GM21360 (cell line): ENCODE measurements around the gene NT5E.
"Not testable (repeated sequence)": the region's sequence is repeated elsewhere in the genome, so short reads cannot be mapped to it uniquely, and the experiment has no call there.

Source experiments
- ATAC-seq: cut with Tn5 transposase; IDR thresholded peaks from one replicate; pipeline ENCODE4 v1.9.1; 2021; ENCODE audit warnings: mild to moderate bottlenecking, moderate library complexity; ENCODE audit not compliant: unreplicated experiment

The NT5E gene

DNA sequence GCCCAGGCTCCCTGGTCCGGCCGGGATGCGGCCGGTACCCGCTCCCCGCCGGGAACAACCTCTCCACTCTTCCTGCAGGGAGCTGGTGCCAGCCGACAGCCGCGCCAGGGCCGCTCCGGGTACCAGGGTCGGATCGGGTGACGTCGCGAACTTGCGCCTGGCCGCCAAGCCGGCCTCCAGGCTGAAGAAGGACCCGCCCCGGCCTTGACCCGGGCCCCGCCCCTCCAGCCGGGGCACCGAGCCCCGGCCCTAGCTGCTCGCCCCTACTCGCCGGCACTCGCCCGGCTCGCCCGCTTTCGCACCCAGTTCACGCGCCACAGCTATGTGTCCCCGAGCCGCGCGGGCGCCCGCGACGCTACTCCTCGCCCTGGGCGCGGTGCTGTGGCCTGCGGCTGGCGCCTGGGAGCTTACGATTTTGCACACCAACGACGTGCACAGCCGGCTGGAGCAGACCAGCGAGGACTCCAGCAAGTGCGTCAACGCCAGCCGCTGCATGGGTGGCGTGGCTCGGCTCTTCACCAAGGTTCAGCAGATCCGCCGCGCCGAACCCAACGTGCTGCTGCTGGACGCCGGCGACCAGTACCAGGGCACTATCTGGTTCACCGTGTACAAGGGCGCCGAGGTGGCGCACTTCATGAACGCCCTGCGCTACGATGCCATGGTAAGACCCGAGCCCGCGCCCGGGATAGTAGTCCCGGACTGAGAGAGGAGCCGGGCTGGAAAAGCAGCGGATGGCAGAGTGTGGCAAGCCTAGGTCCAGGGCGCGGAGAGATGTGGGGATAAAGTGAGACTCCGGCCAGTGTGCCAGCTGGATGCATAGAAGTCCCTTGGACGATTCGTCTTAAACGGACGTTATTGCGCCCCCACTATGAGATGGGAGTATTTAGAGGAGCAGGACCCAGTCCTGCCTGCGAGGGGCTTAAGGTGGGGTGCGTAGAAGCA, at the start of gene NT5E:
TSS of gene NT5E (plus strand) at position 266 of the 942 bp plus-strand sequence. CDS start at position 323, 57 bp downstream.
- ATAC-seq = peak; percentile 76

DNA sequence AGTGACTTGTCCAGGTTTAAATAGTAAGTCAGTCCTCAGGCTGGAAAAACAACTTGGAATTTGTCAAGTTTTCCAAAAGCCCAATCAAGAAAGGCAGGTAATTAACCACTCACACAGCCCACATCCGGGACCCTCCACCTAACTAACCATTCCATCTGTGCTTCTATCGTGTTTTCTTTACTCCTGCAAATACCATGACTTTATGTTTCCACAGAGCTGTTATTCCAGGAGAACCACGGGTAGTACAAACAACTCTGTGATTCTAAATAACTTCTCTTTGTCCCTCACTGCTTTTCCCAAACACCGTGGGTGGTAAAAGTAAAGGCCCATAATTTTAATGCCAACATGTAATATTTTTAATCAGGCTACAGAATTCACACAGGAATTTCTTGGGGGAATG, 49.6 kb upstream of the NT5E start:
- no peak for ATAC-seq

DNA sequence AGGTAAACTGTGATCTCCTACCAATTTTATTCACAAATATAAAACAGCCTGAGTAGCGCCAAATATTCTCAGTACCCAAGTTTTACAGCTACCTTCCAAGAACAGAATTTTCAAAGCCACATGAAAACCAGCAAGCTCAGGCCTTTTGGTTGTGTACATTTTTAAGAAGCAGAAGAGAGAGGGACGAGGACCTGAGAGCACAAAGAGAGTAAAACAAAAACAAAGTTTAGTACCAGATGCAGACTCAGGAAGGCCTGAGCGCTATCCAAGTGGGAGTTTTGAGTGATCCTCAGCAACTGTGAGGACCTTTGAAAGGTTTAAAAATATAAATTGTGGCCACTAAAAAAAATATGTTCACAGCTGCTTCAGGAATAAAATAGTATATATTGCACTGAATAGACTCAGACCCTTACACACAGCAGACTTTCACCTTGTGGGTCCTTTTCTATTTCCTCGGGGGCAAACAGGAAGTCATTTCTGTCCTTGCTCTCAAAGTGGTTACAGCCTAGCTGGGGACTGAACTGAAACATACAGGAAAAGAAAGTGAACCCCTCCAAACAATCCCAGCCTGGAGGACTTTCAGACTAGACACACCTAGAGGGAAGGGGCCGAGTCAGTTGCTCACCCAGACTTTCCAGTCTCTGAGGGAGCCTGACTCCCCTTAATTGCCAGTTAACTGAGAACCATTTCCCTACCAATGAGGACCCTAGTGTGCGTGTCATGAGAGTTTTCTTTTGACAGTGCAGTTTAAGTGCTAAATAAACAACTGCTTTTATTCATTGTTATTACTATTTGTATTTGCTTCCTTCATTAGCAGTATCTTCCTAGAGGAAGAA, 48.5 kb upstream of the NT5E start:
- no peak for ATAC-seq

DNA sequence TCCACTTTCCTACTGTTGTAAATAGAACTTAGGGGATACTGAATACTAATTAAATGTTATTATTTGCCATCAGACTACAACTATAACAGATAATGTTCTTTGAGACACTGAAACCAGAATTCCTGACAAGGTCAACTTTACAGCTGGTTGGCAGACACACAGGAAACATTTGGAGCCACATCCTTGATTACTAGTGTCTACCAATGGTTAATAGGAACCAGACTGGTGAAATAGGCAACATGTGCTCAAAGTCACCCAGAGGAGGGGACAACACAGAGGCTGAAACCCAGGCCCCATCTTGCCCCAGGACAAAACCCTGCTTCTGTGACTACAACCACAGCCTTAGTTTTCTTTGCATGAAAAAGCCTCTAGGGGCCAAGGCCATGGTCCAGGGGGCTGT, 47.8 kb upstream of the NT5E start:
- no peak for ATAC-seq

DNA sequence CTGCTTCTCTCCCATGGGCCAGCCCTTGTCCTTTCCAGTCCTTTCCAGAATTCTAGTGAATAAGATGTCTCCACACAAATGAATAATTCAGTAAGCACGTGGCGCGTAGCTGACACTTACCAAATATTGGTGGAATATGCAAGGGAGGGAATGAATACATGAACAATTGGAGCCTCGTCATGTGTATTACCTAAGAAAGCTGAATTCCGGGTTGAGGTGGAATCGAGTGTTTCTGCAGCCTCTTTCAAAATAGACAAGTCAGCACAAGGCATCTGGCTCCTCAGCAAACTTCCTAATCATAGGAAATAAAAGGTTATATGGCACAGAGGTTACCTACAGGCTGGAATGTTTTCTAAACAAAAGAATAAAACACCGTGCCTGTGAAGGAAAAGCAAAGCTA, 47.0 kb upstream of the NT5E start:
- ATAC-seq = no peak

DNA sequence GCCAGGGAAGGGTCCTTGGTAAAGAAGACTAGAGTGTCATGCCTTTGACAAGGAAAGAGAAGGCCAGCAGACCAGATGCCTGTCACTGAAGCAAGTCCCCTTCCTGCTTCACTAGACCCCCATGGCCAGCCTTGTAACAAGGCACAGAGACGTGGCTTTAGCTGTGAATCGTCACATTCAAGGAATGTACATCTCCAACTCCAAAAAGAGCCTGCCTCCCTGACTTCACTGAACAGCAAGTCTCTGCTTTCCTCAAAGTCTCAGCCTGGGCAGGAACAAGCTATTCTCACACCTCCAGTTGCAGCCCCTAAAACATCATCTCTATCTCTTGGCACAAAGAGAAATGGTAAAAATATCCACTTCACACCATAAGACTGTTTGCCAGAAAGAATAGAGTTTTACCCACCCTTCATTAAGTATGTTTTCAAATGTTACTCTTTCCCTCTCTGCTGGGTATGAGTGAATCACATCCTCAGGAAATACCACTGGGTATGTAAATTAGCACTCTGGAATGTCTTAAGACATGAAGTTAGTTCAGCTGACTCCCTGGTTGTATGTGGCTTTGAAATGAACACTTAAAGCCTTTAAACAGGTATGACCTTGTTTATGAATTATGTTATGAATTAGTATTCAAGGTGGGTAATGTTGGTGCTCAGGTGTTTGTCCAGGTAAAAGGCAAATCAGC, 46.4 kb upstream of the NT5E start:
- ATAC-seq = no peak

DNA sequence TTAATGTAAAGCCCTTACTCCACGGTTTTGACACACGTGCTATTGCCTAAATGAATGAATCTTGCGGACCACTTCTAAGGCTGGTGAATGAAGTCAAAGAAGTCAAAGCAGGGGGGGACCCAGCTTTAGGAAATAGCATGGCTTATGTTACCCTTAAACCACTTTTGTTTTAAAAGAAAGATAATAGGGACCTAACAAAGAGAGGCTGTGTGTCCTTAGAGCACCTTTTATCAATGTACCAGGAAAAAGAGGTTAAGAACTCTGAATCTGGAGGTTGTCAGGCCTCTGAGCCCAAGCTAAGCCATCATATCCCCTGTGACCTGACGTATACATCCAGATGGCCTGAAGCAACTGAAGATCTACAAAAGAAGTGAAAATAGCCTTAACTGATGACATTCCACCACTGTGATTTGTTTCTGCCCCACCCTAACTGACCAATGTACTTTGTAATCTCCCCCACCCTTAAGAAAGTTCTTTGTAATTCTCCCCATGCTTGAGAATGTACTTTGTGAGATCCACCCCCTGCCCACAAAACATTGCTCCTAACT, 45.8 kb upstream of the NT5E start:
- not testable (repeated sequence) for ATAC-seq

DNA sequence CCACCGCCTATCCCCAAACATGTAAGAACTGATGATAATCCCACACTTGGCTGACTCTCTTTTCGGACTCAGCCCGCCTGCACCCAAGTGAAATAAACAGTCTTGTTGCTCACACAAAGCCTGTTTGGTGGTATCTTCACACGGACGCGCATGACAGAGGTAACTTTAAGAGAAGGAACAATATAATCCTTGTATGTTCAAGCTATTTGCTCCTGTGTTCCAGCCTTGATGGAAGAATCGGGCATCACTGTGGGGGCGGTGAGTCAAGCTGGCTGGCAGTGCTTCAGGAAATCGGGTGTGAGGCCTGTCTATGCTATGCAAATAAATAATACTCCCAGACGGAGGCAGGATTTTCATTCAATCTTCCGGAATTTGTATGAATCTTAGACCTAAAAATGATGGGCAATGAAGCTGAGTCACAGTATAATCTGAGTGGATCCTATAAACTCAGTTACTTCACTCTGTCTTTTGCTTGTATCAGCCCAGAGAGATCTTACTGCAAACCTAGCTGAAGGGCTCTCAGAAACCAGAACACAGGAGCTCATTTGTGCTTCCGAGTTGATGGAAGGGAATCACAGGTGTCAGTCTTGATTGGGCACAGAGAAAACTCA, 45.2 kb upstream of the NT5E start:
- no peak for ATAC-seq

DNA sequence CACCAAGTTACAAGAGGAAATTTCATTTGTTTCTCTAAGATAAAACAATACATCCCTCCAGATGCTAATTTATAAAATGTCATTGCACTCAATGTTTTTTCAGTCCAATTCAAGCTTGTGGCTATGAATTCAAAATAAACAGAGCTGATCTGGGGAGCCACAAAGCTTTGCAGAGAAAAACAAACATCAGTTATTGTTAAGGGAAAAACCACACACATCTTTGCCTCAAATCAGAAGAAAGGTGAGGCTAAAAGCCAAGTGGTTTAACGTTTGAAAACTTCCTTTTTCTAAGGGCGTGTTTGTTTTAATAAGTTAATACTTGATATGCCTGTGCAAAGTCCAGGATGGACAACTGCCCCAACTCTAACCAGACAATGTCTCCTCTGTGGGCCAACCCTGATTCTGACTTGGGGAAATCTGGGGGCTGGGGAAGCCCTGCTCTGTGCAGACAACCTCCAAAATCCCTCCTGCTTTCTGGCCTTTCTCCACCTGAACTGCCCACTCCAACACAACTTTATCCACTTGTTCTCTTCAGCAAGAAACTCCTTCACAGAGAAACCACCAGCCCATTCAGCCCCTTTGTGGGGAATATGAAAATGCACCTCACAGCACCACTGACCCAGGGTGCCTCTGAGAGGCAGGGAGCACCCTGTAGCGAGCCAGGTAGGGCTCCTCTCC, 44.6 kb upstream of the NT5E start:
- ATAC-seq = no peak

DNA sequence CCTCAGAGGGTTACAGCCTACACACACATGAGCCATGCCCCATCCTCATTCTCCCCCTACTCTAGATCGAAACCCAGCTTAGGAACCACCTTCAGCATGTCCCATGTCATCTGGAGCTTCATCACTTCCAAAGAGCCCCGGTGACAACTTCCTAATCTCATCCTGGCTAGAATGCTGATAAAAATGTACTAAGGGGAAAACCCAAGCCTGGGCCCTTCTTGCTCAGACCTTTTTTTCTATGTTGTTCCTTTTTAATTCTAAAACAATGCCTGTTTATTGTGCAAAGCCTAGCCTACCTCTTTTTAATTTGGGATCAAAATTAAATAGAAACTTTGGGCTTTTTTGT, 44.1 kb upstream of the NT5E start:
- ATAC-seq = no peak

DNA sequence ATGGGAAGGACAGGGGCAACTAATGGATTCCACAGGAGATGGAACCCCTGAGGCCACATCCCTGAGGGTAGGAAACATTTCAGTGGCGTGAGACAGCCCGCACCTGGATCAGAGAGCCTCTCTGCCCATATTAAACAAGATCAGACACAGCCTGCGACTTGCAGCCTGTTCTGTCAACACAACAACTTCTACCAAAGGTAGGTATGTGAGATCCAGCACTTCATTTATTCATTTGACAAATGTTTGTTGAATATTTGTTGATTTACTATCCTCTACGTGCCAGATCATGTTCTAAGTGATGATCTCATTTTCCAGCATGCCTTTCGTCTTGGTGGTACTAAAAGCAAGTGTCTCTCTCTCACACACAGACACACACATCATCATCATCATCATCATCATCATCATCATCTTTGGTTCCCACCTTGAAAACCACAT, 43.2 kb upstream of the NT5E start:
- no peak for ATAC-seq

DNA sequence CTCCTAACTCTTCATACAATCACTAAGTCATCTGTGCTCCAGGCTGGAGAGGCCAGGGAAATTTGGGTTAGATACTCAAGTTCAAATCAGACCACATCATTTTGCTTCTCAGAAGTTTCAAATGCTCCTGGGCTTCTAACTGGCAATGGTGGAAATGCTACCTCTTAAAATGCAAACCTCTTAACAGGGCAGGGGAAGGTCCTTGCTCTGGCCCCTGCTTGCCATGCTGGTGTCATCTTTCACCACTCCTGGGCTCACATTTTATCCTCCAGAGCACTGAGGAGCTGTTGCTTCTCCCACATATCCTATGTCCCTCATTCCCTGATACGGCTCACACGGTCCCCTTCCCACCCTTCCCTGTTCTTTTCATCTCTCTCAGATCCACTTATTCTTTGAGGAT, 41.8 kb upstream of the NT5E start:
- no peak for ATAC-seq

DNA sequence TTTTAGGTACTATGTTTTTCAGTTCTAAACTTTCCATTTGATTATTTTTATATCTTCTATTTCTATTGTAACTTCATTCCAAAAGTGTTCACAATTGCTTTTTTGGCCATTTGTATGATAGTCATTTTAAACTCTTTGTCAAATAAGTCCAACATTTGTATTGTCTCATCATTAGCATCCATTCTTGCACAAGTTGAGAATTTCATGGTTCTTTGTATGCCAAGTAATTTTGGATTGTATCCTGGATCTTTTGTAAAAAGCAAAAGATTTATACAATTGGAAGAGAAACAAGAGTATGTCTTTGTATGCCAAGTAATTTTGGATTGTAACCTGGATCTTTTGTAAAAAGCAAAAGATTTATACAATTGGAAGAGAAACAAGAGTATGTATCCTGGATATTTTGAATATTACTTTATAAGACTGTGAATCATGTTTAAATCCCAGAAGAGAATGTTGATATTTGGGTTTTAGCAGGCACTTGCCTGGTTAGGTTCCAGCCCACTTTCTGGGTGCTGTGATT, 36.9 kb upstream of the NT5E start:
- no peak for ATAC-seq

DNA sequence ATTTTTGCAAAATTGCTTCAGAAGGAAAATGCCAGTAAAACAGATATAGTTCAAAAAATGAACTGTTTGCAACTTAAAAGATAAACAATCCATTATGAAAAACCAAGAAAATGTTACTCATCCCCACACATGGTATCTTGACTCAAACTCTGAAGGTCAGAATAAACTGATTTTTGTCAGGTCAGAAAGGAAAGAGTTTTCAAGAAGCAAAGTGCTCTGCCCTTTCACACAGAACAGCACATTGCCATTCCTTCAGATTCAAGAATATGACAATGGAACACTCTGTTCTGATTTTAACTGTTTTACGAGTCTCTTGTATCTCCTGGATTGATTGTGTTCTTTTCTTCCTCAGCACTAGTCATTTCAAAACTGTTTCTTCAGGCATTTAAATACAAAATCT, 33.8 kb upstream of the NT5E start:
- no peak for ATAC-seq

DNA sequence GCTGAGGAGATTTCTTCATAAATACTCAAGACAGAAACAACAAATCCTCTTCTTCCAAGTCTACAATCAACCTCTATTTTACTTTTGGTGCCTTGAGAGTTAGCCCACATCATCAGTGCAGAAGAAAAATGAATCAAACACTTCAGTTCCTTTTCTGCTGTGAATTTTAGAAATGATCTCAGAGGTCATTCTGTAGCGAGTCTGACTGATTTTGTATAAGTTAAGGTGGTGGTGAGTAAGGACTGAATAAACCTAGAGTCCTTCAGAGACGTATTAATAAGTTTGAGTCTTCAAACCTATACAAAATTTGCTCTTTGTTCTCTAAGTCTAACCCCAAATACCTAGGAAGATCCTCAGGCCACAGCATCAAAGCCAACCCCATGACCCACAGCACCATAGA, 33.1 kb upstream of the NT5E start:
- ATAC-seq = no peak

DNA sequence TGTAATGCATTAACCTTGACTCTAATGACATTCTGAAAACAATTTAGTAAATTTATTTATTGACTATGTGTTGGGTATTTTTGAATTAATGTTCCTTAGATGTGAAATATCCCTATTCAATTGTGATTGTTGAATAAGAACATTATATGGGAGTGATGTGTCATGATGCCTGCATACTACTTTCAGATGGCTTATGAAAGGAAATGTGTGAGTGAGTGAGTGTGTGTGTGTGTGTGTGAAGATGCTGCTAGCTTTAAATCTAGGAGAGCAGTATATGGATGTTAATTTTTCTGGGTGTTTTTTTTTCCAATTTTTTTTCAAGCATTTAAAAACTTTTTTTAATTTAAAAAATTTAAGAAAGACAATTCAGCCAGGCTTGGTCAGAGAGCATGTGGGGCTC, 32.5 kb upstream of the NT5E start:
- ATAC-seq = no peak

DNA sequence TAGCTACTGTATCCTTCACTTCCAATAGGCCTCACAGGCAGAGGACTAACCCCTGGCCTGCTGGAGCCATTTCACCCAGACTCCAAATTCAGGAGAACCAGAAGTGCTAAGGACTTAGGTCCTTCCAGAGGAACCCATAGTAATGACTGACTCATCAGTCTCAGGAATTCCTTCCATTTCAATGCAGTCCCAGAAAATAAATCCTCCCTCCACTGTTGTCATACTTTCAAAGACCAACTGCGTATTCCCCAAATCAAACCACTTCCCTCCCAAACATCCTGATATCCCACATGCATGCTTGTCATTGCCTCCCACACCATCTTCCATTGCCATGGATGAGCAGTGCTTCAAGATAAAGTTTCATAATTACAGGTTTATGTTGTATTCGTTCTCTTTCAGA, 31.8 kb upstream of the NT5E start:
- no peak for ATAC-seq

DNA sequence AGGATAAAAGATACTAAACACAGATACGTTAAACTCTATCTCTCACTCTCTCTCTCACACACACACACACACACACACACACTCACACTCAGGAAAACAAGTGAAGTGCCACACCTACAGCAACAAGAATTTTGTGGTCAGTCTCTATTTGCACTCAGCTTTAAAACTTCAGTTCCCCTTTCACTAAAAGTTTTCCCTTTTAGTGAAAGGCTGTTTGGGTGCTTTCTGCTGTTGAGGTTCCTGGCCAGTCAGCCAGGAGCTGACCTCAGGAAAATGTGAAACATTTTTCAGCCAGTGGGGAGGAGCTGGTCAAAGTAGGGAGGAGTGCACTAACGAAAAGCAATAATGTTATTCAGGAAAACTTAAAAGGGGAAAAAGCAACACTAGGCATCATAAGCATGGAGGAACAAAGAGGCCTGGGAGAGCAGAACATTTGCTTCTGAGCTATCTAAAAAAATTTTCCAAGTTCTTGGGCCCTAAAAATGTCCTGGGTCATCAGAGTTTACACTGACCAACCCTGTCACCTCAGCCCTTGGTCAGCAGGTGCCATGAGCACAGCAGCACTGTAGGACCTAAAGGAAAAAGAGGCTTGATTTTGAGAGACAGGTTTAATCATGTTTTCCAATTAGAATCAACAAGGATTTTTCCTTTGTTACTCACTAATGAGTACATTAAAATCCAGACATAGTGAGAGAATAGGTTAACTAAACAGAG, 30.7 kb upstream of the NT5E start:
- peak; percentile 72 for ATAC-seq

DNA sequence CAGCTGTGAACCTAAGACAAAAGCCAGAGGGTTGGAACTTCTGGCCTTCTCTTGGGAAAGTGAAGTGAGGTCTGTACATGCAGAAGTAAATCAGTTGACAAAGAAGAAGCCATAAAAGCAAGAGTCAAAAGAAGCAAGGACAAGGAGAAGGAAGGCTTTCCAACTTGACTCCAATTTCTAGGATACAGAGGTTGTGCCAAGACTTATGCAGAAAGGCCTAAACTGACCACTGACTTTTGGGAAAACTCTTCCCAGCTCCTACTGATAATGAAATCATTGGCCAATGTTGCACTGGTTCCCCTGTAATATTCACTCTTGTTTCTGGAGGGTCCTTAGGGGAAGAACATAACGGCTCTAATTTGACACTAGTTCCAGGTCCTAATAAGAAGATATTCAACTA, 29.3 kb upstream of the NT5E start:
- no peak for ATAC-seq
